Measurements from ENCODE around the gene PCOLCE2. TPM values are rescaled to one million over a fixed set of nuclear protein-coding genes. Genes with fewer than 3 reads are reported as not detected.

The PCOLCE2 gene
- total RNA-seq, 6 experiments from 2014 or later = 0.74 to 17.3 (median 14.6) TPM

GRCh38 chr3:142930463-142930862 lies 41.6 kb upstream of the PCOLCE2 start:
- TF ChIP-seq CTCF (IDR thresholded peaks at IDR 0.05) = peak; percentile 50

GRCh38 chr3:142929890-142930289 lies 41.0 kb upstream of the PCOLCE2 start:
- H3K36me3 Mint-ChIP-seq (ENCODE audit: low read depth) = peaks cover under 1% of the 10 kb centered on the region; the same call in 1 of the 2 replicates
- H3K27me3 Mint-ChIP-seq (ENCODE audit: insufficient read depth) = peaks cover 26% of the 10 kb centered on the region
- H3K4me1 Mint-ChIP-seq (ENCODE audit: low read depth) = no peaks in the 10 kb centered on the region
- no peak for DNase-seq
- H3K9me3 Mint-ChIP-seq = no peaks in the 10 kb centered on the region
- H3K4me3 Mint-ChIP-seq = no peak overlapping the region
- no peak overlapping the region for H3K27ac Mint-ChIP-seq
- no peak for TF ChIP-seq CTCF (IDR thresholded peaks at IDR 0.05)

More at GRCh38 chr3:142930463-142930862, 41.6 kb upstream of the PCOLCE2 start:
- no peak overlapping the region for H3K27ac Mint-ChIP-seq
- no peak overlapping the region for H3K4me3 Mint-ChIP-seq
- no peaks in the 10 kb centered on the region for H3K4me1 Mint-ChIP-seq (ENCODE audit: low read depth)
- H3K36me3 Mint-ChIP-seq (ENCODE audit: low read depth) = no peaks in the 10 kb centered on the region
- no peak for DNase-seq
- H3K27me3 Mint-ChIP-seq (ENCODE audit: insufficient read depth) = peaks cover 27% of the 10 kb centered on the region
- no peaks in the 10 kb centered on the region for H3K9me3 Mint-ChIP-seq

- Mint-ChIP-seq H3K4me1 (ENCODE audit: low read depth) (no peaks in the 10 kb centered on the region), H3K27ac (no peak overlapping the region), H3K9me3 (peaks cover under 1% of the 10 kb centered on the region; the same call in 1 of the 2 replicates), H3K27me3 (ENCODE audit: insufficient read depth) (peaks cover 18% of the 10 kb centered on the region), H3K4me3 (no peak overlapping the region), H3K36me3 (ENCODE audit: low read depth) (peaks cover 6% of the 10 kb centered on the region; the same call in 1 of the 2 replicates)
- peak; percentile 86 for TF ChIP-seq CTCF (IDR thresholded peaks at IDR 0.05)
- DNase-seq = peak; percentile 47
These were observed 40.2 kb upstream of the PCOLCE2 start for GRCh38 chr3:142929109-142929508.

- Mint-ChIP-seq H3K4me1 (ENCODE audit: low read depth) (no peaks in the 10 kb centered on the region), H3K27me3 (ENCODE audit: insufficient read depth) (peaks cover 20% of the 10 kb centered on the region), H3K9me3 (peaks cover 4% of the 10 kb centered on the region; the same call in 1 of the 2 replicates), H3K27ac (no peak overlapping the region), H3K4me3 (no peak overlapping the region), H3K36me3 (ENCODE audit: low read depth) (peaks cover 6% of the 10 kb centered on the region; the same call in 1 of the 2 replicates)
- TF ChIP-seq CTCF (IDR thresholded peaks at IDR 0.05) = no peak
- DNase-seq = no peak
These were observed 37.6 kb upstream of the PCOLCE2 start for GRCh38 chr3:142926368-142926944.

GRCh38 chr3:142925140-142925539 lies 36.3 kb upstream of the PCOLCE2 start:
- H3K36me3 Mint-ChIP-seq (ENCODE audit: low read depth) = peaks cover 6% of the 10 kb centered on the region; the same call in 1 of the 2 replicates
- no peaks in the 10 kb centered on the region for H3K4me1 Mint-ChIP-seq (ENCODE audit: low read depth)
- peaks cover 4% of the 10 kb centered on the region; the same call in 1 of the 2 replicates for H3K9me3 Mint-ChIP-seq
- peaks cover 17% of the 10 kb centered on the region for H3K27me3 Mint-ChIP-seq (ENCODE audit: insufficient read depth)
- no peak overlapping the region for H3K27ac Mint-ChIP-seq
- TF ChIP-seq CTCF (IDR thresholded peaks at IDR 0.05) = no peak
- DNase-seq = no peak
- no peak overlapping the region for H3K4me3 Mint-ChIP-seq

All from HFFc6 (cell line).